ENCODE measurements around the gene CEP128. TPM values are rescaled to one million over a fixed set of nuclear protein-coding genes. Genes with fewer than 3 reads are reported as not detected.

The CEP128 gene
- total RNA-seq, 4 donors from 2014 or later, result 3.5 to 12.9 (median 9.7) TPM

DNA sequence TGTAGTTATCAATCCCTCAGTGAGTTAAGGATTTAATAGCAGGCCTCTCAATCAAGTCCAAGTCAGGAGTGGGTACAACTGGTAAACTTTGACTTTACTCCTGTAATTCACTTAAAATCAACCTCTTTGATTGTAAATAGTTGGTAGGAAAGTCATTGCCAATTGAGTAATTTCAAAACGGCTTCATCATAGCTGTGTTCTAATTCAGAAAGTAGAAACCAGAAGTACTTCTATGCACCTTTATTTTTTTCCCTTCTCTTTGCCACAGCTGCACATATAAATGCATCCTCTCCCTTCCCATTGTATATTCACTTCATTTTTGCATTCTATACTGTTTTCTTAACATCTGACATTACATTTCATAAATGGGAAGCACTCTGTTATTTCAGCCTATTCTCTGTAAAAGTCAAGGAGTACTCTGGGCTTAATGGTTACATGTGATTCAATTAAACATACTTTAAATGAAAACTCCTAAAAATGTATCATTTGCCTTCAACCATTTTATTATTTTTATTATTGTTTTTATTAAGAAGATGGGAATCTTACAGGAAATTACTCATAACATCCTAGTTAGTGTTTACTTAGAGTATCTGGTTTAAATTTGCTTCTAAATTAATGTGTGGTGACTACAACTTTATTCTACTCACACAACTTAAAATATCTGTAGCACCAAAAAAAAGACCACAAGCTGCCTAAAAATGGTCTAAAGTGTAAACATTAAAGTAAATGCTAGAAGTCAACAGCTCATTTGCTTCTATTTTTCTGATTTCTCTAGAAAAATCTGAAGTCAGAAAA lies 171.2 kb downstream of the CEP128 start:
- intact Hi-C loops (cut with DNase I), result no loop called here
- 84% methylated on average over 1 of the region's 1 CpG for WGBS
- DNase-seq (ENCODE audit: extremely low spot score), result no peak
- Histone ChIP-seq H3K27me3 (no peaks in the 10 kb centered on the region), H3K9me3 (peaks cover 0 to 10% (median 0%) of the 10 kb centered on the region in 4 donors), H3K36me3 (peaks cover 0 to 4% (median 0%) of the 10 kb centered on the region in 4 donors), H3K4me3 (no peak overlapping the region), H3K4me1 (no peaks in the 10 kb centered on the region), H3K27ac (replicated peaks in 1 of 4) (no peak overlapping the region)
- no peak for TF ChIP-seq EP300 (IDR thresholded peaks at IDR 0.05)
- no peak for TF ChIP-seq POLR2AphosphoS5 (IDR thresholded peaks at IDR 0.05)
- TF ChIP-seq, protein P1, sequence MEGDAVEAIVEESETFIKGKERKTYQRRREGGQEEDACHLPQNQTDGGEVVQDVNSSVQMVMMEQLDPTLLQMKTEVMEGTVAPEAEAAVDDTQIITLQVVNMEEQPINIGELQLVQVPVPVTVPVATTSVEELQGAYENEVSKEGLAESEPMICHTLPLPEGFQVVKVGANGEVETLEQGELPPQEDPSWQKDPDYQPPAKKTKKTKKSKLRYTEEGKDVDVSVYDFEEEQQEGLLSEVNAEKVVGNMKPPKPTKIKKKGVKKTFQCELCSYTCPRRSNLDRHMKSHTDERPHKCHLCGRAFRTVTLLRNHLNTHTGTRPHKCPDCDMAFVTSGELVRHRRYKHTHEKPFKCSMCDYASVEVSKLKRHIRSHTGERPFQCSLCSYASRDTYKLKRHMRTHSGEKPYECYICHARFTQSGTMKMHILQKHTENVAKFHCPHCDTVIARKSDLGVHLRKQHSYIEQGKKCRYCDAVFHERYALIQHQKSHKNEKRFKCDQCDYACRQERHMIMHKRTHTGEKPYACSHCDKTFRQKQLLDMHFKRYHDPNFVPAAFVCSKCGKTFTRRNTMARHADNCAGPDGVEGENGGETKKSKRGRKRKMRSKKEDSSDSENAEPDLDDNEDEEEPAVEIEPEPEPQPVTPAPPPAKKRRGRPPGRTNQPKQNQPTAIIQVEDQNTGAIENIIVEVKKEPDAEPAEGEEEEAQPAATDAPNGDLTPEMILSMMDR (IDR thresholded peaks at IDR 0.05), result no peak
- no peak for TF ChIP-seq POLR2A (IDR thresholded peaks at IDR 0.05; ENCODE audit: low read depth)

- Histone ChIP-seq H3K27ac (replicated peaks in 1 of 4) (no peak overlapping the region), H3K36me3 (peaks cover 0 to 4% (median 0%) of the 10 kb centered on the region in 4 donors), H3K9me3 (peaks cover 0 to 10% (median 0%) of the 10 kb centered on the region in 4 donors), H3K4me1 (no peaks in the 10 kb centered on the region), H3K4me3 (no peak overlapping the region), H3K27me3 (no peaks in the 10 kb centered on the region)
- intact Hi-C loops (cut with DNase I), result no loop called here
- whole genome bisulfite sequencing, result 81% methylated on average over 3 of the region's 3 CpGs
- TF ChIP-seq EP300 (IDR thresholded peaks at IDR 0.05) (no peak), POLR2A (IDR thresholded peaks at IDR 0.05; ENCODE audit: low read depth) (no peak), POLR2AphosphoS5 (IDR thresholded peaks at IDR 0.05) (no peak)
- TF ChIP-seq, protein P1 (IDR thresholded peaks at IDR 0.05), result no peak
- DNase-seq (ENCODE audit: extremely low spot score), result no peak
Observed at GRCh38 chr14:80768646-80769045, 172.9 kb downstream of the CEP128 start.

DNA sequence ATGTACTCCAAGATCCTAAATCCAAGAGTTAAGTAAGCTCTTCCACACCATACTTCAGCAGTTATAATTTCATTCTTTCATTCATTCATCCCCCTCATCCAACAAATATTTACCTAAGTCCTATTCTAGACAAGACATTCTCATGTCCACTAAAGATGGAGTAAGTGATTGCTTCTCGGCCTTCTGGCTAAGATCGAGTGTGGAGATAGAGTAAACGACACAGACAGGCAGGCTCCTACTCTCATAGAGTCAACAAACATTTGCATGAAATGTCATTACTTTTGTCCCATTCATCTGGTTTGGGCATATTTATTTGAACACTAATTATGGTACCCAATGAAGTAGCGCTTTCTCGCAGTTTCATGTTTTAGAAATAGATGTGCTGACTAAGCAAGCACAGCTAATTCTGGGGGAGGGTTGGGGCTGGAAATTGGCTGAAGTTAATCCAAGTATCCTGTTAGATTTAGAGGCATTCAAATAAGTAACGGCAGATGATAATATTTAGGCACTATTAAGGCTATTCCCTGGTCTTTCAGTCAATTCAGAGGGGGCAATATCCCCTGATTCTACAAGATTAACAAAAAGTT lies 176.5 kb downstream of the CEP128 start:
- no peaks in the 10 kb centered on the region for H3K4me1 ChIP-seq
- no peak for DNase-seq (ENCODE audit: extremely low spot score)
- H3K4me3 ChIP-seq, result no peak overlapping the region
- no peaks in the 10 kb centered on the region for H3K36me3 ChIP-seq
- no peaks in the 10 kb centered on the region for H3K27me3 ChIP-seq
- no peak overlapping the region for H3K27ac ChIP-seq (replicated peaks in 1 of 4)
- WGBS, result 96% methylated on average over 6 of the region's 6 CpGs
- H3K9me3 ChIP-seq, result peaks cover 0 to 5% (median 0%) of the 10 kb centered on the region in 4 donors
- TF ChIP-seq, protein P1 (IDR thresholded peaks at IDR 0.05), result no peak
- intact Hi-C loops (cut with DNase I), result no loop called here

GRCh38 chr14:80764496-80764895 lies 177.0 kb downstream of the CEP128 start:
- 100% methylated on average over 1 of the region's 1 CpG for WGBS
- no peak for TF ChIP-seq POLR2A (IDR thresholded peaks at IDR 0.05; ENCODE audit: low read depth)
- TF ChIP-seq POLR2AphosphoS5 (IDR thresholded peaks at IDR 0.05), result no peak
- no peak for TF ChIP-seq EP300 (IDR thresholded peaks at IDR 0.05)
- Histone ChIP-seq H3K9me3 (peaks cover 0 to 5% (median 0%) of the 10 kb centered on the region in 4 donors), H3K36me3 (no peaks in the 10 kb centered on the region), H3K4me1 (no peaks in the 10 kb centered on the region), H3K27me3 (no peaks in the 10 kb centered on the region), H3K4me3 (no peak overlapping the region), H3K27ac (replicated peaks in 1 of 4) (no peak overlapping the region)
- no peak for DNase-seq (ENCODE audit: extremely low spot score)
- intact Hi-C loops (cut with DNase I), result no loop called here

GRCh38 chr14:80762641-80763228 lies 178.8 kb downstream of the CEP128 start:
- WGBS, result 98% methylated on average over 3 of the region's 3 CpGs
- no peaks in the 10 kb centered on the region for H3K36me3 ChIP-seq
- TF ChIP-seq, protein P1 (IDR thresholded peaks at IDR 0.05), result no peak
- TF ChIP-seq POLR2AphosphoS5 (IDR thresholded peaks at IDR 0.05) (no peak), EP300 (IDR thresholded peaks at IDR 0.05) (no peak), POLR2A (IDR thresholded peaks at IDR 0.05; ENCODE audit: low read depth) (no peak)
- H3K27ac ChIP-seq (replicated peaks in 1 of 4), result no peak overlapping the region
- intact Hi-C loops (cut with DNase I), result no loop called here
- H3K4me3 ChIP-seq, result no peak overlapping the region
- no peak for DNase-seq (ENCODE audit: extremely low spot score)
- no peaks in the 10 kb centered on the region for H3K4me1 ChIP-seq
- H3K27me3 ChIP-seq, result no peaks in the 10 kb centered on the region
- peaks cover 0 to 5% (median 0%) of the 10 kb centered on the region in 4 donors for H3K9me3 ChIP-seq
